ENCODE data around the gene NPAS3.

DNA sequence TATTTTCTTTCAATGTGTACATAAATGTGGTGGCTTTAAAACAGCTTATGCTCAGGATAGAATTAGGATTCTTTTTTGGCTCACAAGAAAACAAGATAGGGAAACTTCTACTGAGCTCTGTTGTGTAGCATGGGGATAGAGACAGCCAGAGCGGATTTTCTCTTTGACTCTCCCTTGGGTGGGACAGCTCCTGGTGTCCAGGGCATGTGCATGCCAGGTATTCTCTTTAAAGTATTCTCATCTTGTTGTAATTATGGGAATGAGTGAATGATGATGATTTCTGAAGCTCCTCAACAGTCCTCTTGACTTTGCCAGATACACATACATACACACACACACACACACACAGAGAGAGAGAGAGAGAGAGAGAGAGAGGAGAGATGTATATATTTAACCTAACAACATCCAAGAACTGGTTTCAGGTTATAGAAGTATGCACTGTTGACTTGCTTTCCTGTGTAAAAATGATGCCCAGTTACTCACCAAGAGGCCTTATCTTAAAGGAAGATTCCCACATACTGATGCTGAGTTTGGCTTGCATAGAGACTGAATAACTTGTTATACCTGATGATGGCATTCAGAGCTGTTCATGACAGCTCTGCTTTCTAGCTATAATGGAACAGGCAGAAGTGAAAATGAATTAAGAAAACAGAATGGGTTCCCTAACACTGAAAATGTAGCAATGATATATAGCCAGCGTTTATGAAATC is 624.7 kb downstream of the NPAS3 start:
- no peak for TF ChIP-seq CTCF (conservative IDR thresholded peaks at IDR 0.05; ENCODE audit: low read length)
- TF ChIP-seq EZH2phosphoT487 (IDR thresholded peaks at IDR 0.05; ENCODE audit: borderline replicate concordance, low read depth, low read length): no peak
